ENCODE results near the gene GNB4.
A peak's percentile ranks its signal among the peaks of the same experiment; 100 is the strongest.

The GNB4 gene

GRCh38 chr3:179348325-179349013, 102.8 kb downstream of the GNB4 start:
- DNase-seq, result no peak

GRCh38 chr3:179347345-179348194, 103.7 kb downstream of the GNB4 start, which contains the start of gene MFN1:
MFN1 (plus strand) TSS chr3:179347709; CDS start chr3:179348852, 1,143 bp downstream.
- DNase-seq, result peak; percentile 94

Data from midbrain (tissue), 1 donor.